ENCODE measurements around the gene IRF5.
"Not testable (repeated sequence)": the region's sequence is repeated elsewhere in the genome, so short reads cannot be mapped to it uniquely, and the experiment has no call there.

The IRF5 gene

DNA sequence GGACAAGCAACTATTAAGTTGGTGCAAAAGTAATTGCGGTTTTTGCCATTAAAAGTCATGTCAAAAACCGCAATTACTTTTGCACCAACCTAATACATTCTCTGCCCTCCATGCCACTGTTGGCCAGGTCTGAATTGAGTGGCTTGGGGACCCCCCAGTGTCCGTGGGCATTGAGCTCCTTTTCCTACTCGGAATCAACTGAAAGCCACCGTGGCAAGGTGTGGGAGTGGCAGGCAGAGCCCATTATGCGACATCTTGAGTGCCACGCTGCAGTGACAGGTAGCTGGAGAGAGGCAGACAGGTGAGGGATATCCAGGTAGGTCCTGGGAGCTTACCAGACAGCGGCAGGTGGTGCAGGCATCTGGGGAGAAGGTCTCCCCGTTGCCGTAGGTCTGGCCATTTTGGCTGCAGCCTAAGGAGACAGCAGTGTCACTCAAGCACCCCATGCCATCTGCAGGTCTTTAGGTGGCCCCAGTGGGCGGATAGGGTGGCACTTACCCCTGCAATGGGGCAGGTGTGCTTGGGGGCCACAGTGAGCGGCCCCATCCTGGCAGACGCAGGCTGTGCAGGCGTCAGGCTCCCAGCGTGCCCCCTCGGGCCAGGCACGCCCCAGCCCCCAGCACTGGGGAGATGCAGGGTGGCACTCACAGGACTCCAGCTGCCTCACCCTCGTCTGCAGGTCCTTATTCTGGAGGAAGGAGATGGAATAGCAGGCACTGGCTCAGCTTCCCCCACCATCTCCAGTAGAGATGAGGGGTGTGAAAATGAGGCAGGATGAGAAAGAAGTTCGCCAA is 30.8 kb upstream of the IRF5 start:
- no peak for DNase-seq

DNA sequence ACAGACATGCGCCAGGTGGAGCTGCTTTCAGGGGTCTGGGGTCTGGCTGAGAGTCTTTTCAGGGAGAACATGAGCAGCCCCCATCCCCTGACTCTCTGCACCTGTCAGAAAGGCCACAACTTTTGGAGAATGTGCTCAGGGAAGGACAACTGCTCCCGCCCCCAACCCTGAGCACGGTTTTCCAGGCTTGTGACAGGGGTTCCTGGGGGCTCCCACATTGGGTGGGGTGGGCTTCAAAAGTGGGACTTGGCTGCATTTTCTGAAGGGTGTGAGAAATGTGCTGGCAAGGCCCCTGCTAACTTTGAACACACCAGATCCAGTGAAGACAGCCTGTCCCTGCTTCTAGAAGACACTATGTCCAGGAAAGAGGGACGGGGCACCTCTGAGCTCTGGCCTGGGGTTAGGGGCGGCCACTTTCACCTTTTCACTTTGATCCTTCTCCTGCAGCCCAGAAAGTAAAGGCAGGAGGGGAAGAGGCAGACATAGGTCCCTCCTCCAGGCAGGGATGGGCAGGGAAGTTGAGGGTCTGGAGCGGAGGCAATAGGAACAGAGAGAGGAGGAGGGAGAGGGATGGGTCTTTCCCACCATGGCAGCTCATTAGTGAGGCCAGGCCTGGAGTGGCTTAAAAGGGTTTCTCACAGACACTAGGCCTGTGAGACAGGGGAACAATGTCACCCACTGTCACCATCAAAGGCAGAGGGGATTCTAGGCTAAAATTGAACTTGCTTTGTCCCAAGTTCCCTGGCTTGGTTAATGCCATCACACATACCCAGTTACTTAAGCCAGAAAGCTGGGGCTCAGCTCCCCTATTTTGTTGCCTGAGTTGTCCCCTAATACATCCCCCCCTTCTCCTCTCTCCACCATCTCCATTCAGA is 28.7 kb upstream of the IRF5 start:
- DNase-seq: no peak

DNA sequence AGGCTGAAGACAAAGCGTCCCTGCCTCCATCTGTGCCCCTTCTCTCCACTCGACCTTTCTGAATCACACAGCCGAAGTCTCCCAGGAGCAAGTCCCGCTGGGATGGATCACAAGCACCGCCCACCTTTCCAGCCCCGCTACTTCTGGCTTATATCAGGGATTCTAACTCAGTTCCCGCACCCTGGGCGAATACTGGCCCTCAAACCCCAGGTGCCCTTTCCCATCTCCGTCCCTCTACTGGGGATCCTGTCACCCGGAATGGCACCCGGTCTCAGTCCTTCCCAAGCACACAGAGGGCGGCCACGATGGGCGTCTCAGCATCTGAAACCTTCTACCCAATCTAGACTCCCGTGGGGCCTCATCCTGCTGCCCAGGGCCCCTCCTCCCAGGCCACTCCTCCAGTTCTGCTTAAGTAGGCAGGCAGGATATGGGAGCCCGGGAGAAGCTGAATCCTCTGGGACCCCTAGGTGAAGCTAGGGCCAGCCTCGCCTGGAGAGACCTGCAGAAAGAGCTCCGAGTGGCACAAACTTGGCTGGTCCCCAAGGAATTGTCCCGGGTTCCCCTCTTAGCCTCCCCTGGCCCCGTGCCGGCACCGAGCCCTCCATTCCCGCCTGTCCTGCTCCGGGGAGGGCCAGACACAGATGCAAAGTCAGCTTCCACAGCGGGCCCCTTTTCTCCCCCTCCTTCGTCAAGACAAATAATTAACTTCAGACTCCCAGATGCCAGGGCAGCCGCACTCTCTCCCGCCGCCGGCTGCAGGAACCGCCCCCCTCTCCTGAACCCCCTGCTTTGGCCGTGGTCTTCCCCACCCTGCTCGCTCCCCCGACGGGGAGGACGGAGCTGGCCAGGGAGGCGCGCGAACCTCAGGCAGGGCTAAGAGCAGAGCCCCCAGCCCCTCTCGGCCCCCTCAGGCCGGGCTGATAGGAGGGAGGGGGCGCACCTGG is 27.8 kb upstream of the IRF5 start:
- DNase-seq: no peak

DNA sequence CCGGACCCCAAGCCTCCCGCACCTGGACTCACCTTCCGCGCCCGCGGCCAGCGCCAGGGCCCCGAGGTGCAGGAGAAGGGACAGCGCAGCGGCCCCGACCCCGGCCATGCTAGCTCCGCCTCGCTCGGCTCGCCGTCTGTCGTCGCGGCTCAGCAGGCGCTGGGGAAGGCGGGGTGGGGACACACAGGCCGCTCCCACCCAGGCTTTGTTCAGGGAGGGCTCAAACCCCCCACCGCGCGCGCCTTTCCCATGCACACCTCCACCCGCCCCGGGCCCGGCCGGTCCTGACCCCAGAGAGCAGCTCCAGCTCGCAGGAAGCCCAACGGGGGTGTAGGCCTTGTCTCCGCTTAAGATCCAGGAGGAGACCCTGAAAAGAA is 27.2 kb upstream of the IRF5 start, which contains the start of gene KCP:
KCP (minus strand) TSS at position 141 of the 377 bp plus-strand sequence; CDS start at position 108, 33 bp downstream.
- no peak for DNase-seq

DNA sequence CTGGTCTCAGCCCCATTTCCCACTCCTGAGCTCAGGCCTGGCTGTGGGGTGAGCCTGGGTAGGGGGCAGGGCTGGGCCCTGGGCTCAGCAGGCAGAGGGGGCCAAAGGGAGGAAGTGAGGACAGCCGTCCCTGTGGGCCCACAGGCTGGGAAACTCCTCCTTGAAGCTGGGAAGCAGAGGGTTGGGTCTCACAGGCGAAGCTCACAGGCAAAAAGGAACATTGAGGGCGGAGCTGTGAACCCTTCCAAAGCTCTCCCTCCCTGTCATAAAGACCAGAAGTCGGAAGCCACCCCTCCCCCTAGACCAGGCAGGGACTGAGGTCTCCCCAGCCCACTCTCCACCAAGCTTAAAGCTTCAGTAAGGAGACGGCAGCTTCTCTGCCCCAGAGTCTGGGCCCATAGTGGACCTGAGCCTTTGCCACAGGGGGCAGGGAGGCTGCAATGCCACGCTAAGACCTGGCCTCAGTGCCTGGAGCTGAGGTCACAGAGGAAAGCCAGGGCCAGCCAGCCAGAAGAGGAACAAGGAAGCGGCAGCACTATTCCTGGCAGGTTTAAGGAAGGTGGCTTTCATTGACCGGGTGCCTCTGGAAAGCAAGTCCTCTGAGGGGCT is 26.2 kb upstream of the IRF5 start:
- no peak for DNase-seq

DNA sequence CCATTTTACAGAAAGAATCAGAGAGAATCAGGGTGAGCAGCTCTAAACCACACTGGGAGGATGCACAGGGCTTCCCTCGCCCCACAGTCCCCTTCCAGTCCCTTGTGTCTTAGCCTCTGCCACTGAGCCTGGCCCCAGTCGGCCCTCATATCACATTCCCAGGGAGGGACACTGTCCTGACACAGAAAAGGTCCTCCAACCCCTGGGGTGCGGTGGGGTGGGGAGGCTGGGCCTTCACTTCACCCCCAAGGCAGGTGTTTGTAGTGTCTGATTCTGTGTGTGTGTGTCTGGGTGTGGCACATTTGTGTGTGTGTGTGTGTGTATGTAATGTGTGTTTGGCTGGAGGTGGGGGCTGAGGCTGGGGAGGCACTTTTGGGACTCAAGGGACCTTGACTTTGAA is 25.4 kb upstream of the IRF5 start:
- DNase-seq: no peak

DNA sequence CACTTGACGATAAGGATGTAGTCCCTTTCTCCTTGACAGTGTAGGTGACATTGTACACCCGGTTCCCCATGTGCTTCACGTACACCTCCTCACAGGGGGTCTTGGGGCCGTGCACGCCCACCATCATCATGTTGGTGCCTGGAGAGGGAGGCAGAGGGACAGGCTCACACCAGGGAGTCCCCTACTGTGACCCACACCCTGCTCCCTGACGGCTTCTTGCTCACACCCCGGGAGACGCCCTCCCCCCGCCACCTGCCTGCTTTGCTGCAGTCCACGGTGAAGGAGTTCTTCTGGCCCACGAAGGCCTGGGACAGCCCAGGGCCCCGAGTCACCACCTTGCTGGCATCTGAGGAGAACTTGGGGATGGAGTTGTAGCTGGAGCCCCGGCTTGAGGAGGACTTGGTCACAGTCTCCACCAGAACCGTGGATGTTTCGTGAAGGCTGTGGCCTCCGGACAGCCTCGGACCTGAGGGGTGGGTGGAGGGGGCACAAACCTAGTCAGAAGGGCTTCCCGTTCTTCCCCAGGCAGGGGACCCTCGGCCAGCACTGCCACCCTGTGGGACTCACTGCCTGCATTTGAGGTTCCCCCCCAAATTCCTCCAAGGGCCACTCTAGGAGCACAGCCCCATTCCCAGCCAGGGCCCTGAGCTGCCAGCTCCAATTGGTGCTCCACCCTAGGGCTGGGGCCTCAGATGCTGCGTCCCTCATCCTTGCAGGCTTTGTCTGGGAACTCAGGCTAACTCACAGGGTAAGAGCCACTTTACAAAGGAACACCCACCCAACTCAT is 24.8 kb upstream of the IRF5 start:
- DNase-seq: not testable (repeated sequence)

DNA sequence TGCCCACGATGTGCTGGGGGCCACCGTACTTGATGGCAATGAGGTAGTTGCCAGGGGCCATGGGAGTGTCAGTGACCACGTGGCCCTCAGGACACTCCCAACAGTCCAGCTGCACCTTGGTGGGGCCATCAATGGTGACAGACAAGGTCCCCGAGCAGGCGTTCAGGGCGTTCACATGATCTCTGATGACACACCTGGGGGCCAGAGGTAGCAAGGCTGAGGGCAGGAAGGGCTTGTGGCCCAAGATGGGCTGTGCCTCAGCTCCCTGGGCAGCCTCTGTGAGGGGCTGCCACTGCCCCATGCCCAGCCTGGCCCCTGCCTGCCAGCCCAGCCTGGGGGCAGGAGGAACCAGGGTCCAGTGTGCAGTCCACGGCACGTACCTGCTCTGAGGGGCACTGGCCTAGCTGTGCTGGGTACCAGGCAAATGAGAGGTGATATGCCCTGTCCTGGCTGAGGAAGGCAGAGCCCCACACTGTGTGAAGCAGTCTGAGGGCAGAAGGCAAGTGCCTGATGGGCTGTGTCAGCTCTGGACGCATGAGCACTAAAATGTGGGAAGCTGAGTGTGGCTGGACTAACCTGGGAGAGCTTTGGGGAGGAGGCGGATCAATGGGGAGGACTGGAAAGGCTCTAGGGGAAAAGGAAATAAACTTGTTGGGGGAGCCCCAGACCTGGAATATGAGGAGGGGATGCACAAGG is 23.7 kb upstream of the IRF5 start:
- DNase-seq: no peak

DNA sequence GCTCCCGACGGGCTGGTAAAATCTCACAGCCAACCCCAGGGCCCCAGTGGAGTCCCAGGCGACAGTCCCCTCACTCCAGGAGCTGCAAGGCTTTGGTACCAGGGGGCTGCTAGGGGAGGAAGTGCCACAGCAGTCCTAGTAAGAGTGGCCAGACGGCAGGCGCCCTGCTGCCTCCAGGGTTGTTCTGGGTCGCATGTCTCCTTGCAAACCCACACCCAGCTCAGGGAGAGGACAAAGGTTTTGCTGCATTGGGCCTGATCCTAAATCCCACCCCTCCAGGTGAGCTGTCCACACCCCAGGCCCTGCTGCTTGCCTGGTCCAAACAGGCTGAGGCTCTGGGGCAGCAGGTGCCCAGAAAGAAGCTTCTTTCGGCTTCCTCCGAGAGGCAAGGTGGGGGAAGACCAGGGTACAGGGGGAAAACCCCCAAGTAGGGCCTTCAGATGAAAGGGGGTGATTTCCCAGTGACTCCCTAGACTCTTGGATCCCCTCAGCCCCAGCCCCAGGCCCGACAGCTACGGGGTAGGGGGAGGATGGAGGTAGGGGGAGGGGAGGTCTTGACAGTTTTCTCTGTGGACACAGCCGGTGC is 23.1 kb upstream of the IRF5 start:
- no peak for DNase-seq

DNA sequence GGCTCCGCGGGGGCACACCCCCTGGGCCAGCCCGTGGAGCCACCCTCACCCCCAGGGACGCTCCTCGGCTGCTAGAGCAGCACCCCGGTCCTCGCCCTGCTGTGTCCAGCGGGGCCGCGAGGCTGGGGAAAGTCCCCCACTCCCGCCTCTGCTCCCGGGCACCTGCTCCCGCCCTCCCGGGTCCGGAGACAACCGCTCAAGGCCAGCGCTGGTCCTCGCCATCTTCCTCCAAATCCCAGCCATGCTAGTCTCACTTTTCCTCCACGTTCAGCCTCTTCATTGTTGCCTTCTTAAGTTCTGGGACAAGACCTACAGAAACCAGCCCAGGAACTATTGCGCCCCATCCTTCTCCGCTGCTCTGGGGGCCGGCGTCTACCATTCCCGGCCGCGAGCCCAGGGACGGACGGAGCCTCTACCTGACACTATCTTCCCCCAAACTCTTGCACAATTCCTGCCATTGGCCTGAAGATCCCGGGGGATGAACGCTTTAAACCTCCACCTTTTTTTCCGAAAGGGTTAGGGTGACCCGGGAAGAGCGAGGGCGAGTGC is 22.4 kb upstream of the IRF5 start:
- DNase-seq: no peak

DNA sequence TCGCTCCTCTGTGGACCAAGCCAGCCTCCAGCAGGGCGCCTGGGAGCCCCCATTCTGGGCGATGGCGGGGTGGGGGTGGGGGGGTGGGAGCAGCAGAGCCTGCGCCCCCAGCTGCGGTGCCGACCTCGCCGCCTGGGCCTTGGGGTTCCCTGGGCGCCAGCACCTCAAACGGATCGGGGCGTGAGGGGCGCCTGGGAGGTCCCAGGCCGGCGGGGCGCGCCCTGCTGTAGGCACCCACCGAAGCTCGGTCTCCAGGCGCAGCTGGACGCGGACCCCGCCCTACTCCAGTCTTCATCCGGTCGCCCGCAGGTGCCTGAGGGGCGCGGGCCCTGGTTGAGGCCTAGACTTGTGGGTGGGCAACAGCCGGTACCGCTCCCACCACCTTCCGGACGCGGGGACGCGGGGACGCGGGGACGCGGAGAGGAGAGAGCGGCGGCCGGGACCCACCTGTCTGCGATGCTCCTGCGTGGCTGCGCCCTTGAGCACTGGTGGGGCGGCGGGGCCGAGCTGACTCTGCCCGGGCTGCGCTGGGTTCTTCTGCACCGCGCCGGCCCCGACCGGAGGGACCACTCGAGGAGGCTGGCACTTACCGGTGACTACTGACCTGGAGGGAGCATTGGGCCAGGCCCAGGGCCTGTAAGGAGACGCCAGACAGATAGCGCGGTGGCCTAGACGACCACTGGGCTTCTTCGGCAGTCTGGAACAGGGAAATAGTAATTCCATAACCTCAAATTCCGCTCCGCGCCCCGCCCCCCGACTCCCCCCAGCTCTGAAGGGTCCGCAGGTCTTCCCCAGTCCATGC is 21.7 kb upstream of the IRF5 start:
- no peak for DNase-seq

DNA sequence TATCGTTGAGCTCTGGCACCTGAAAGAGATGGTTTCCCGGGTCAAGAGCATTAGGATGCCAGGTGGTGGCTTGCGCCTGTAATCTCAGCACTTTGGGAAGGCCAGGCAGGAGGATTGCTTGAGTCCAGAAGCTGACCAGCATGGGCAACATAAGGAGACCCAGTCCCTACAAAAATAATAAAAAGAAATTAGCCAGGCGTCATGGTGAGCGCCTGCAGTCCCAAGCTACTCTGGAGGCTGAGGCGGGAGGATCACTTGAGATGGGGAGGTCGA is 21.1 kb upstream of the IRF5 start:
- DNase-seq: no peak

DNA sequence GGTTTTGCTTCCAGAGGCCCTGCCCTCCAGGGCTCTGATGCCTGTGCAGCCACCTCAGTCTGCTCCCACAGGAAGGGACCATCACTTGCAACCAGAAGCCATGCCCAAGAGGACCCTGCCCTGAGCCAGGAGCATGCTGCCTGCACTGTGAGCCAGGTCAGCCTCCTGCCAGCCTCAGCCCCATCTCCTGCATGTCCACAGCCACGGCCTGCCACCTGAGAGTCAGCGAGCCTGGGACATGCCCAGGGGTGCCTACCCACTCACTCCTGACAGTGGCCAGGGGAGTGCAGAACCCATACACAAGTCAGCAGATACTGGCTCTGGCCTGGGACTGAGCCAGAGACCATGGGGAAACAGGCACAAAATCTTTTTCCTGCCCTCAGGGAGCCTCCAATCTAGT is 20.6 kb upstream of the IRF5 start:
- DNase-seq: no peak

DNA sequence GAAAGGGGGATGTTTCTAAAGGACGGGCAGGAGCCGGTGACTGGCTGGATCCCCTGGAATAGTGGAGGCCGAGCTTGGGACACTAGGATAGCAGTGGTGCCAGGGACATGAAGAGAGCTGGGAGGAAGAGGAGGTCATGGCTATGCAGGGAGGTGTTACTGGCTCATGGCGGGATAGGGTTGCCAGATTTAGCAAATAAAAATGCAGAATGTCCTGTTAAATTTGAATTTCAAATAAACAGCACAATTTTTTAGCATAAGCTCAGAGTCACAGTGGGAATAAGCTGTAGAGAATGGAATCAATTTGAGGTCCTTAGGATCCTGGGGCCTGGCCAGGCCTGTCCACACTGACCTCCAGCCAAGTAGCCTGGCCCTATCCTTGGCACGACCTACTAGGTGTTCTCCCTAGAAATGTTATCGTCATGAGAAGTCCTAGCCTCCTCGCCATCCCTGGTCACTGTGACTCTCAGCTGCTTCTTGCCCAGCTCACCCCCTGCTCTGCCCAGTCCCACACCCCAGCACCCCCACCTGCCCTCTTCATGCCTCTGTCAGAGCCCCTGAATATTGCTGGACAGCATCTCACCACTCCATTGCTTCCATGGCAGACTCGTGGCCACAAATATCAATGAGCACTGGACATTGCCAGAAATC is 19.6 kb upstream of the IRF5 start:
- DNase-seq: no peak

DNA sequence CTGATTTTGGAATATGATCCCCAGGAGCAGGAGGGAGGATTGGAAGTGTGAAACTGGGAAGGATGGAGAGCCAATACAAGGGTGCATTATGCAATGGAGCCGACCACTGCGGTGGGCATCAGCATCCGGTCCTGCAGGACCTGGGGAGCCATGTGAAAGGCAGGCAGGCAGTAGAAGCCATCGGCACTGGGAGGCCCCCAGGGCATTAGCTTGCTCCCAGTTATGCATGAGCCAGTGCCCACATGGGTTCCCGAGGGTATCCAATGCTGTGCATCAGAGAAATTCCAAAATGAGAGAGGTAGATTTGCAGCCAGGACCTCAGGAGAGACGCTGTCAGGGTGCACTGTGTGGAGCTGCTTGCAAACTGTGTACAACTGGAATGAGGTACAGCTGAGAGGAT is 18.5 kb upstream of the IRF5 start:
- no peak for DNase-seq

DNA sequence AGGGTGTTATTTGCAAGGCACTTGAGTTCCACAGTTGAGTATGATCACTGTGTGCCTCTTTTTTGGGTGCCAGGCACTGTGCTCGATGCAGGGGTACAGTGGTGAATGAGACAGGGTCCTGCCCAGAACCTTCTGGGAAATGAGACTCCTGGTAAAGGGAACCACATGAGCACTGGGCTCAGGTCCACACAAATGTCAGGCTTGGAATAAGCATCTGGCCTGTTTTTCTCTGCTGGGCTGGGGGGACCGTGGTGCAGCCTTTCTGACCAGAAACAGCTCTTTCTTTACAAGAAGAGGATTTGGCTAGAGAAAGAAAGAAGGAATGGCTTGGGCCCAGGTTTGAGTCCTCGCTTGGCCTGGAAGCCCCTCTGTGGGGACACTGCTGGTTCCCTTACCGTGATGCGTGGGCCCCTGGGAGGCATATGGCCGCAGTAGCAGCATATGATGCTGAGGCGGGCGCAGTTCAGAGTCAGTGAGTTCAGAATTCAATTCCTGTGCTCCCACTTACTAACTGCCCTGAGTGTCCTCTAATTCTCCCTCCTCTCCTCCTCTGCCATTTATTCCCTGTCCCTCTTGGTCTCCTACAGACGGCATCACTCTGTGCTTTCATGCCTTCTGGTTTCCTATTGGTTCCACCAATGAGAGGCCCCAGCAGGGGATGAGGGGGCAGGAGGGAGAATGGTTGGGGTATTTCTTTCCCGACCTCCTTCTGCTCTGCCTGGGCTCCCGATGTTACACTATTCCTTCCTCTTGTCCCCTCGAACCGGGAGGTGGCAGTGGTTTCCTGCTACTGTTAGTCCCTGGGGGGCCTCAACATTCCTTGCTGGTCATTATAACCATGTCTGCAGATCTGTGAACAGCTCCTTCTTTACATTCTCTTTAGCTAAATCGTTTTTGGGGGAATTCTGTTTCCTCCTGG is 17.6 kb upstream of the IRF5 start:
- no peak for DNase-seq

DNA sequence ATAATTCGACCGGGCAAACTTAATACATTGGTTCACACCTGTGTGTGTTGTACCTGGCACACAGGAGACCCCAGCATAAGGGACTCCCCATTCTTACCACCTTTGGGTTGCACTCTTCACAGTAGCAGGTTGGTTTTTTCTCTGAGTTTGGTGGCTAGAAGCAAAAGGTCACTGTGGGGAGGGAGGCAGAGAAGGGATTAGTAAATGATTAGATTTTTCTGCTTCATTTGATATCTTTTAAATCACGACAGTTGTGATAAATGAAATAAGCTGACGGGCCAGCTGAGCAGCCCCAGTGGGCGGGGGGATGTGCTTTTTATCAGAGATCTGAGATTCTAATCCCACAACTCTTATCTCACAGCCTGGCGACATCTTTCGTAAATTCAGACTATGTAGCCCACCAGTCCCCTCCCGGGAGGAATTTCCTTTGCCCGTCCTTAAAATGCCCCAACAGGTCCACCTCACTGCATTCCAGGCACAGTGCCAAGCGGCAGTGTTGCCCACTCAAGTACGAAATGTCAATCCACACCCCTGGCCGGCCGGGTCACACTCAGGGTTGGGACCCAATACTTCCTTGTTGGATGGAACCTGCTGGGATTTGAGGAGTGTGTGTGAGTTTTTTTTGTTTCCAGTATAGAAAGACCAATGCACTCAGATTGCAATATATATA is 16.7 kb upstream of the IRF5 start:
- DNase-seq: no peak

All from GF-D8 (cell line).